ENCODE measurements around the gene PDZD4. TPM values are rescaled to one million over a fixed set of nuclear protein-coding genes. Genes with fewer than 3 reads are reported as not detected.

Gene PDZD4
- polyA plus RNA-seq, 1 of the 3 experiments (the other 2 are of a cell fraction), result 1.9 TPM

DNA sequence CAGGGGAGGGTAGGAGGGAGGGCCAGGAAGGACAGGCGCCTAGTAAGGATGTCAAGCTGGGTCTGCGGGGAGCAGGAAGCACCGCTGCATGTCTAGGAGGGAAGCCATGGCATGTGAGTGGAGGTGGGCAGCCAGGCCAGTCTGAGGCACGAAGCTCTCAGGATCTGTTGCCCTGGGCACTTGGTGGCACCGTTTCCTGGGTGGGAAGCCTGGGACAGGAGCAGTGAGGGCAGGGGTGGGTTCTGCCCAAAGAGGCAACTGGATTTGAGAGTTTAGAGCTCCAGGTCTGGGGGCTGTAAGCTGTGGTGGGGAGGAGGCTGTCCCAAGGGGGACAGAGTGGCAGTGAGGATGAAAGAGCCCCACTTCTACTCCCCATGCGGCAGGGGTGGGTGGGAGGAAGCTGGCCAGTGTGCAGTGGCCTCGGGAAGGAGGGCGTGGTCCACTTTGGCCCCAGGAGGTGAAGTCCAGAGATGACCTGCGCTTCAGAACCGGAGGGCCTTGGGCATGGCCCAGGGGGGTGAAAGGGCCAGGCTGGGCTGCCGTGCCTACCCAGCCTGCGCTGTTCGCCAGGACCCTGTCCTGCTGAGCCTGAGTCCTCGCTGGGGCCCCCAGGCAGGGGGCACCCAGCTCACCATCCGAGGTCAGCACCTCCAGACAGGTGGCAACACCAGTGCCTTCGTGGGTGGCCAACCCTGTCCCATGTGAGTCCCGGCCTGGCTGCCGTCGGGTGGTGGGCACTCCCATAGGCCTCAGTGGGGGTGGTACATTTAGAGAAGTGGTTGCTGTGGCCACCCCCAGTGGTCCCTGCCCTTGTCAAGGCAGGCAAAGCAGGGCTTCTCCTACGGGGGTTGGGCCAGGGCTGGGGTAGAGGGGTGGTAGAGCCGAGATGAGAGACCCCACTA lies 57.8 kb downstream of the PDZD4 start:
- H3K9me2 ChIP-seq, result no peaks in the 10 kb centered on the region
- no peak overlapping the region for H3K4me2 ChIP-seq
- DNase-seq, result peak; percentile 30
- WGBS (ENCODE audit: low lambda C conversion rate), result 49% methylated on average over 6 of the region's 21 CpGs
- H3K4me3 ChIP-seq (ENCODE audit: low read depth in 2 of 2, low read length in 1 of 2), result no peak overlapping the region
- H4K20me1 ChIP-seq (ENCODE audit: insufficient read depth), result no peaks in the 10 kb centered on the region
- no peak for TF ChIP-seq GATA2 (CRISPR knock-in tag; IDR thresholded peaks at IDR 0.05)
- TF ChIP-seq, protein P1, sequence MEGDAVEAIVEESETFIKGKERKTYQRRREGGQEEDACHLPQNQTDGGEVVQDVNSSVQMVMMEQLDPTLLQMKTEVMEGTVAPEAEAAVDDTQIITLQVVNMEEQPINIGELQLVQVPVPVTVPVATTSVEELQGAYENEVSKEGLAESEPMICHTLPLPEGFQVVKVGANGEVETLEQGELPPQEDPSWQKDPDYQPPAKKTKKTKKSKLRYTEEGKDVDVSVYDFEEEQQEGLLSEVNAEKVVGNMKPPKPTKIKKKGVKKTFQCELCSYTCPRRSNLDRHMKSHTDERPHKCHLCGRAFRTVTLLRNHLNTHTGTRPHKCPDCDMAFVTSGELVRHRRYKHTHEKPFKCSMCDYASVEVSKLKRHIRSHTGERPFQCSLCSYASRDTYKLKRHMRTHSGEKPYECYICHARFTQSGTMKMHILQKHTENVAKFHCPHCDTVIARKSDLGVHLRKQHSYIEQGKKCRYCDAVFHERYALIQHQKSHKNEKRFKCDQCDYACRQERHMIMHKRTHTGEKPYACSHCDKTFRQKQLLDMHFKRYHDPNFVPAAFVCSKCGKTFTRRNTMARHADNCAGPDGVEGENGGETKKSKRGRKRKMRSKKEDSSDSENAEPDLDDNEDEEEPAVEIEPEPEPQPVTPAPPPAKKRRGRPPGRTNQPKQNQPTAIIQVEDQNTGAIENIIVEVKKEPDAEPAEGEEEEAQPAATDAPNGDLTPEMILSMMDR (IDR thresholded peaks at IDR 0.05), result no peak
- TF ChIP-seq, protein P2, sequence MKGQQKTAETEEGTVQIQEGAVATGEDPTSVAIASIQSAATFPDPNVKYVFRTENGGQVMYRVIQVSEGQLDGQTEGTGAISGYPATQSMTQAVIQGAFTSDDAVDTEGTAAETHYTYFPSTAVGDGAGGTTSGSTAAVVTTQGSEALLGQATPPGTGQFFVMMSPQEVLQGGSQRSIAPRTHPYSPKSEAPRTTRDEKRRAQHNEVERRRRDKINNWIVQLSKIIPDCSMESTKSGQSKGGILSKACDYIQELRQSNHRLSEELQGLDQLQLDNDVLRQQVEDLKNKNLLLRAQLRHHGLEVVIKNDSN (IDR thresholded peaks at IDR 0.05; ENCODE audit: borderline replicate concordance, low read depth), result no peak
- no peak for TF ChIP-seq RFX5 (IDR thresholded peaks at IDR 0.05; ENCODE audit: low read length)
- TF ChIP-seq, protein P3, sequence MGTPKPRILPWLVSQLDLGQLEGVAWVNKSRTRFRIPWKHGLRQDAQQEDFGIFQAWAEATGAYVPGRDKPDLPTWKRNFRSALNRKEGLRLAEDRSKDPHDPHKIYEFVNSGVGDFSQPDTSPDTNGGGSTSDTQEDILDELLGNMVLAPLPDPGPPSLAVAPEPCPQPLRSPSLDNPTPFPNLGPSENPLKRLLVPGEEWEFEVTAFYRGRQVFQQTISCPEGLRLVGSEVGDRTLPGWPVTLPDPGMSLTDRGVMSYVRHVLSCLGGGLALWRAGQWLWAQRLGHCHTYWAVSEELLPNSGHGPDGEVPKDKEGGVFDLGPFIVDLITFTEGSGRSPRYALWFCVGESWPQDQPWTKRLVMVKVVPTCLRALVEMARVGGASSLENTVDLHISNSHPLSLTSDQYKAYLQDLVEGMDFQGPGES (IDR thresholded peaks at IDR 0.05; ENCODE audit: low read depth, low read length), result no peak
- TF ChIP-seq, protein P4, sequence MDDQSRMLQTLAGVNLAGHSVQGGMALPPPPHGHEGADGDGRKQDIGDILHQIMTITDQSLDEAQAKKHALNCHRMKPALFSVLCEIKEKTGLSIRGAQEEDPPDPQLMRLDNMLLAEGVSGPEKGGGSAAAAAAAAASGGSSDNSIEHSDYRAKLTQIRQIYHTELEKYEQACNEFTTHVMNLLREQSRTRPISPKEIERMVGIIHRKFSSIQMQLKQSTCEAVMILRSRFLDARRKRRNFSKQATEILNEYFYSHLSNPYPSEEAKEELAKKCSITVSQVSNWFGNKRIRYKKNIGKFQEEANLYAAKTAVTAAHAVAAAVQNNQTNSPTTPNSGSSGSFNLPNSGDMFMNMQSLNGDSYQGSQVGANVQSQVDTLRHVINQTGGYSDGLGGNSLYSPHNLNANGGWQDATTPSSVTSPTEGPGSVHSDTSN (IDR thresholded peaks at IDR 0.05), result no peak
- TF ChIP-seq, protein P5, sequence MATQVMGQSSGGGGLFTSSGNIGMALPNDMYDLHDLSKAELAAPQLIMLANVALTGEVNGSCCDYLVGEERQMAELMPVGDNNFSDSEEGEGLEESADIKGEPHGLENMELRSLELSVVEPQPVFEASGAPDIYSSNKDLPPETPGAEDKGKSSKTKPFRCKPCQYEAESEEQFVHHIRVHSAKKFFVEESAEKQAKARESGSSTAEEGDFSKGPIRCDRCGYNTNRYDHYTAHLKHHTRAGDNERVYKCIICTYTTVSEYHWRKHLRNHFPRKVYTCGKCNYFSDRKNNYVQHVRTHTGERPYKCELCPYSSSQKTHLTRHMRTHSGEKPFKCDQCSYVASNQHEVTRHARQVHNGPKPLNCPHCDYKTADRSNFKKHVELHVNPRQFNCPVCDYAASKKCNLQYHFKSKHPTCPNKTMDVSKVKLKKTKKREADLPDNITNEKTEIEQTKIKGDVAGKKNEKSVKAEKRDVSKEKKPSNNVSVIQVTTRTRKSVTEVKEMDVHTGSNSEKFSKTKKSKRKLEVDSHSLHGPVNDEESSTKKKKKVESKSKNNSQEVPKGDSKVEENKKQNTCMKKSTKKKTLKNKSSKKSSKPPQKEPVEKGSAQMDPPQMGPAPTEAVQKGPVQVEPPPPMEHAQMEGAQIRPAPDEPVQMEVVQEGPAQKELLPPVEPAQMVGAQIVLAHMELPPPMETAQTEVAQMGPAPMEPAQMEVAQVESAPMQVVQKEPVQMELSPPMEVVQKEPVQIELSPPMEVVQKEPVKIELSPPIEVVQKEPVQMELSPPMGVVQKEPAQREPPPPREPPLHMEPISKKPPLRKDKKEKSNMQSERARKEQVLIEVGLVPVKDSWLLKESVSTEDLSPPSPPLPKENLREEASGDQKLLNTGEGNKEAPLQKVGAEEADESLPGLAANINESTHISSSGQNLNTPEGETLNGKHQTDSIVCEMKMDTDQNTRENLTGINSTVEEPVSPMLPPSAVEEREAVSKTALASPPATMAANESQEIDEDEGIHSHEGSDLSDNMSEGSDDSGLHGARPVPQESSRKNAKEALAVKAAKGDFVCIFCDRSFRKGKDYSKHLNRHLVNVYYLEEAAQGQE (IDR thresholded peaks at IDR 0.05; ENCODE audit: low read depth, low read length), result no peak
- no peak for TF ChIP-seq EP300 (IDR thresholded peaks at IDR 0.05; ENCODE audit: borderline replicate concordance in 1 of 2, low read depth in 1 of 2, low read length in 1 of 2)
- TF ChIP-seq, protein P6, sequence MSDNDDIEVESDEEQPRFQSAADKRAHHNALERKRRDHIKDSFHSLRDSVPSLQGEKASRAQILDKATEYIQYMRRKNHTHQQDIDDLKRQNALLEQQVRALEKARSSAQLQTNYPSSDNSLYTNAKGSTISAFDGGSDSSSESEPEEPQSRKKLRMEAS (IDR thresholded peaks at IDR 0.05; ENCODE audit: low read depth), result no peak
- no peaks in the 10 kb centered on the region for H3K9me3 ChIP-seq
- no peak overlapping the region for H3K27ac ChIP-seq (ENCODE audit: low read depth in 2 of 2, low read length in 1 of 2)
- H3K36me3 ChIP-seq (replicated peaks in 1 of 2; ENCODE audit: control insufficient read depth in 1 of 2, insufficient read depth in 2 of 2, low read length in 1 of 2), result peaks cover 0 to 4% of the 10 kb centered on the region in 2 experiments
- no peak overlapping the region for H2AFZ ChIP-seq (ENCODE audit: low read depth)
- no peaks in the 10 kb centered on the region for H3F3A ChIP-seq (replicated peaks; ENCODE audit: insufficient read depth)
- no peak overlapping the region for H3K9ac ChIP-seq
- CTCF ChIA-PET, result interaction anchor here (0.8 to 1.2 kb wide), 3 partner anchors 8 to 174 kb away, joined by 3 to 6 read pairs (median 5); partner anchors contain the start of gene PLXNB3
- no peaks in the 10 kb centered on the region for H3K27me3 ChIP-seq (ENCODE audit: insufficient read depth)
- POLR2A ChIA-PET, result no interaction called here
- no peaks in the 10 kb centered on the region for H3K79me2 ChIP-seq (ENCODE audit: insufficient read depth)
- H3K4me1 ChIP-seq (ENCODE audit: control insufficient read depth in 1 of 2, insufficient read depth in 2 of 2, low read depth in 1 of 2, low read length in 1 of 2), result no peaks in the 10 kb centered on the region
